C4-2B (cell line): ENCODE results near the gene ATR.

Experiments
- CTCF ChIP-seq: fragments of 450-650 bp; conservative IDR thresholded peaks from 2 replicates; pipeline ENCODE4 v1.5.1; 2017; ENCODE audit warnings: mild to moderate bottlenecking
- ZFX ChIP-seq: fragments of 450-650 bp; IDR thresholded peaks from 2 replicates; pipeline ENCODE4 v1.6.1; 2017

DNA sequence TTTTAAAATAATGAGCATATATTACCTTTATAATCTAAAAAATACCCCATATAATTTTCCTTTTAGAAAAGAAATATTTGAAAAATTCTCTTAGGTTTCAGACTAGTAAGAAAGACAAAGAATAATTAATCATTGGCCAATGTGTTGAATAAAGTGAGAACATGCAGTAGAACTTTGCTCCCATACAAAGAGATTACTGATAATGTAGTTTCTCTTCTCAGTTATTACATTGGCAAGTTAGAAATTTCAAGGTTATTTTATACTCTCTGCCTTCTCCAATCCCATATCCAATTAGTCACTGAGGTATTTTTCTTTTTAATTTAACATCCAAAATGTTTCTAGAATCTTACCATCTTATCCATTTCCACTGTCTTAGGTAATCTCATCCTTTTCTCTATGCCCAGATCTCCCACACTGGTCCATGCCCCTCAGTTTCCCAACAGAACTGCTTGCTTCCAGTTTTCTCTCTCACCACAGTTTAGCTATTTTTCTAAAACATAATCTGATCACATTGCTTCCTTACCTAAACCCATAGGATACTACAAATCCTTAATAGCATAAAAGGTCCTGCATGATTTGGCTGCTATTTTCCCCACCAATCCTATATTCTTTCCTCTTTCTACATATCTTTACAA, 141.5 kb downstream of the ATR start:
- TF ChIP-seq CTCF (no peak), ZFX (no peak)
